ENCODE results near the gene KRTAP4-4. TPM values are rescaled to one million over a fixed set of nuclear protein-coding genes. Genes with fewer than 3 reads are reported as not detected.
"Not testable (repeated sequence)": the region's sequence is repeated elsewhere in the genome, so short reads cannot be mapped to it uniquely, and the experiment has no call there.

Gene KRTAP4-4
- total RNA-seq, 1 donor from 2014 or later = not detected

DNA sequence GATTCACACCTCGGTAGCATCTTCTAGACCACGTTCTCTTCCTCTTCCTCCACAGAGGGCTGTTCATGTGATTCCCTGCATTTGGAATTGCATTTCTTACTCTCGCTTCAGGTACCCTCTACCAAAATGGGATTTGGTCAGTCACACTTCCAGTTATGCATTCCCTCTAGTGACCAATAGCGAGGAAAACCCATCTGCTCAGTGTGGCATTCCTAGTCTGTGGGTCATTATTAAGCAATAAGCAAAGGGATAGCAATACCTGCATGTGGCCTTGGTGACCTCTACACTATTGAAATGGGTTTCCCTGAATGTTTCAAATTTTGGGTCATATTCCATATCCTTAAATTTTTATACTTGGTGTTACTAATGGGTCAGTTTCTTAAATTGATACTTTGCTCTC is 10.5 kb downstream of the KRTAP4-4 start:
- intact Hi-C loops (cut with micrococcal nuclease) = no loop called here
- DNase-seq (no peak), ATAC-seq (no peak)

DNA sequence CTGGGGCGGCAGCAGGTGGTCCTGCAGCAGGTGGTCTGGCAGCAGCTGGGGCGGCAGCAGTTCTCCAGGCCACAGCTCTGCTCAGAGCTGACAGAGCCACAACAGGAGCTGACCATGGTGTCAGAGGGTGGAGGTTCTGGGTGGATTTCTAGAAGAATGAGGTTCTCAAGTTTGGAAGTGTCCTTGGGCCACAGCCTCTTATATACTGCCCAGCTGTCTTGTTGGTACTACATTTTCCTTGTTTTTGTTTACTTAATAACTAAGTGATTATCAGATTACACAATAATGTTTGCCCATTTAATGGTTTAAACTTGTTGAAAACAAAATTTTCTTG is 10.9 kb downstream of the KRTAP4-4 start, which contains the start of gene KRTAP4-5:
Gene KRTAP4-5, minus strand, starts transcription at position 174 of the 334 bp plus-strand sequence. Its CDS starts 58 bp downstream, at position 116.
- DNase-seq = no peak
- intact Hi-C loops (cut with micrococcal nuclease) = no loop called here

GRCh38 chr17:41148971-41149651 is 11.4 kb downstream of the KRTAP4-4 start:
- intact Hi-C loops (cut with micrococcal nuclease); ATAC-seq; DNase-seq: not testable (repeated sequence)

More for the DNA sequence above, 10.9 kb downstream of the KRTAP4-4 start, which contains the start of gene KRTAP4-5:
- no peak for ATAC-seq

- intact Hi-C loops (cut with micrococcal nuclease) = no loop called here
- ATAC-seq (no peak), DNase-seq (no peak)
These were observed 12.9 kb downstream of the KRTAP4-4 start for GRCh38 chr17:41147531-41148204.

DNA sequence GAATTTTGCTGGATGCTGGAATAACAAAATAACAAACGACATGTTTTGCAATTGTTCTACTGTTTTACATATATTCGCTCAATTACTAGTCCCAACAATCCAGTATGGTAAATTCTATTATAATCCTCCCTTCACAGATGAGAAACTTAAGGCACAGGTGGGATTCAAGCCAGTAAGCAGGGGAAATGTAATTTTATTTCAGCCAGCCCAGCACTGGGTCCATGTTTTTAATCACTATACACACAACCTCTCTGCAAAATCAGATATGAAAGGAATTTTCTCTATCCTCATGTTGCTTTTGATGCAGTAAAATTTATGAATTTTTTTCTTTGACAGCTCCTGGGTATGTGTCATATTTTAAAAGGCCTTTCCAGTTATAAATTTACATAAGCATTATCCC is 15.3 kb downstream of the KRTAP4-4 start:
- DNase-seq (no peak), ATAC-seq (no peak)
- intact Hi-C loops (cut with micrococcal nuclease) = no loop called here

DNA sequence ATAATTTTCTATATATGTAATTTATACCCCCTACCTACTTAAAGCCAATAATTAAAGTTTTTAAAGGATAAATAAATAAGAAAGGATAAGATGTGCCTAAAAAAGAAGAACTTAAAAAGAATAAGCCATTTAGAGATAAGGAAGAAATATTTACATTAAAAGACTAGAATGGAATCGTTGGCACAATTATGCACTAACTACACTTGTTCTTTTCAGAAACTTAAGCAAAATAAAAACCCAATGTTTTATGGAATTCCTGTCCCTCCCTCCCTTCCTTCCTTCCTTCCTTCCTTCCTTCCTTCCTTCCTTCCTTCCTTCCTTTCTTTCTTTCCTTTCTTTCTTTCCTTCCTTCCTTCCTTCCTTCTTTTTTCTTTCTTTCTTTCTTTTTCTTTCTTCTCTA is 15.7 kb downstream of the KRTAP4-4 start:
- DNase-seq (no peak), ATAC-seq (no peak)
- intact Hi-C loops (cut with micrococcal nuclease) = no loop called here

DNA sequence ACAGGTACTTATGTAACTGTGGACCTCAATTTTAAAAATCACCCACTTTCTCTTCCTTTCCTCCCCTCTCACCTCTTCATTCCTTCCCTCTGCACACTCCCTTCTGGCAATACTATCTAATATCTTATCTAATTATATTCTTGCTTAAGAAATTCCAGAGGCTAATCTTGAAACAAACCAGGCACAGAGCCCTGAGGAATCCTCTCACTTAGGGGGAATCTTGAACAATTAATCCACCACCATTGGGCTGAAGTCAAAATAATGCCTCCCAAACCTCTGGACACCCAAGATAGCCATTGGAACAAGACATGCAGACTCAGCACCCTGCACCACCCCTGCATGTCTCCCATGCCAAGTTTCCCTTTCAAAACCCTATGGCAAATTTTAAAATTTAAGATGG is 19.2 kb downstream of the KRTAP4-4 start:
- ATAC-seq (no peak), DNase-seq (no peak)
- intact Hi-C loops (cut with micrococcal nuclease) = no loop called here

- intact Hi-C loops (cut with micrococcal nuclease) = no loop called here
- no peak for ATAC-seq
These were observed 20.0 kb downstream of the KRTAP4-4 start, which contains the start of gene KRTAP4-6 for GRCh38 chr17:41140360-41141131. Gene KRTAP4-6, minus strand, starts transcription at chr17:41140544. Its CDS starts 57 bp downstream, at chr17:41140487.

DNA sequence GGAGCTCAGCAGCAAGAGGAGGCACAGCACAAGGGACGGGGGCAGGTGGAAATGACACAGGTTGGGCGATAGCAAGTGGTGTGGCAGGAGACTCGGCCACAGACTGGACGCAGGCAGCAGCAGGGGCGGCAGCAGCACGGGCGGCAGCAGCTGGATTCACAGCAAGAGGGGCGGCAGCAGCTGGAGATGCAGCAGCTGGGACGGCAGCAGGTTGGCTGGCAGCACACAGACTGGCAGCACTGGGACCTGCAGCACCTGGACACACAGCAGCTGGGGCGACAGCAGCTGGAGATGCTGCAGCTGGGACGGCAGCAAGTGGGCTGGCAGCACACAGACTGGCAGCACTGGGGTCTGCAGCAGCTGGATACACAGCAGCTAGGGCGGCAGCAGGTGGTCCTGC is 20.7 kb downstream of the KRTAP4-4 start:
- DNase-seq; intact Hi-C loops (cut with micrococcal nuclease); ATAC-seq: not testable (repeated sequence)

More at GRCh38 chr17:41140360-41141131, 20.0 kb downstream of the KRTAP4-4 start, which contains the start of gene KRTAP4-6:
- DNase-seq = no peak

- DNase-seq = no peak
- intact Hi-C loops (cut with micrococcal nuclease) = no loop called here
- ATAC-seq = no peak
These were observed 26.4 kb downstream of the KRTAP4-4 start for GRCh38 chr17:41133880-41134735.

DNA sequence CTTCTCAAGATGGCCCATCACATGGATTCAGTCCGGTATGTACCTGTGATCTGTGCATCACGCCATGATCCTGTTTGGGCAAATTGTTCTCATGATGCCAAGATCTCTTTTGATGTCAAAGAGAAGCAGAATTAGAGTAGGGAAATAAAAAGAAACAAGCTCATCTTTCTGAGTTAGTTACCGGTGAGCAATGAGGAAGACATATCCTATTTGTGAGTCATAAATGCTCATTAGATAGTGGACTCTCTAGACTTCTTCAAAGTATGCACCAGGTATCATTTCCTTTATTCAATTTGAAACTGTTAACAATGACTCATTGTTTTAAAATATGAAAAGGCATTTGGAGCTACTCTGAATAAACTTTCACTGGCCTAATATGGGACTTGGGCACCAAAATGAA is 28.6 kb downstream of the KRTAP4-4 start:
- intact Hi-C loops (cut with micrococcal nuclease) = no loop called here
- no peak for DNase-seq
- ATAC-seq = no peak

DNA sequence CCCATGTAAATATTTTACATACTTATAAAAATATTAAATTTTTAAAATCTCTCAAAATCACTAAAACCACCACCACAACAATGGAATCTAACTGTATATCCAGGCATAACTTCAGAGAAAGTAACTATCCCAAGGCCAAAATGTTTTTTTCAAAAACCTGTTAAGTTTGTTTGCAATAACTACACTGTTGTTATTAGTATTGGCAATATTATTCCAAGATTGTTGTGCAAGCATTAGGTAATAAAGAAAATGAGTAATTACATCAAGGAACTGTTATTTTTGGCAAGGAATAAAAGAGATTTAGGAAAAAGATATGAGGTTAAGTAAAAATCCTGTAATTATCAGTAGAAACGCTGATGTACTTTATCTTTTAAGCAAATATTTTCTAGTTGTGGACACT is 33.2 kb downstream of the KRTAP4-4 start:
- DNase-seq (no peak), ATAC-seq (no peak)
- intact Hi-C loops (cut with micrococcal nuclease) = no loop called here

- no peak for ATAC-seq
- DNase-seq = no peak
- intact Hi-C loops (cut with micrococcal nuclease) = no loop called here
These were observed 34.1 kb downstream of the KRTAP4-4 start for GRCh38 chr17:41126412-41126811.

DNA sequence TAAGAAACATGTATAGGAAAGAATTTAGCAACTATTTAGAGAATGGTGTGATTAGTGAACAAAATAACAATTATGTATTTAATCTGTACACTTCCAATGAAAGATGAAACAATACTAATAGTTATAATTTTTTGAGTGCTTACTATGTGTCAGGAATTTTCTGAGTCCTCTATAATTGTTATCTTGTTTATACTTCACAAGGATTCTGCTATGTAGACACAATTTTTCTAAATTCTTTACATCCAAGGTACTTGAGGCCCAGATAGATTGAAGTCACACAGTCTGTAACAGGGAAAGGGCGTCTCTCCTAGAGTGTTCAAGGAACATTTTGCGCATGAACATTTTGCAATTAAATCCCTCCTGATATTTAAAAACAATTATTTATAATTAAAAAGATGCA is 35.5 kb downstream of the KRTAP4-4 start:
- ATAC-seq (no peak), DNase-seq (no peak)
- intact Hi-C loops (cut with micrococcal nuclease) = no loop called here

DNA sequence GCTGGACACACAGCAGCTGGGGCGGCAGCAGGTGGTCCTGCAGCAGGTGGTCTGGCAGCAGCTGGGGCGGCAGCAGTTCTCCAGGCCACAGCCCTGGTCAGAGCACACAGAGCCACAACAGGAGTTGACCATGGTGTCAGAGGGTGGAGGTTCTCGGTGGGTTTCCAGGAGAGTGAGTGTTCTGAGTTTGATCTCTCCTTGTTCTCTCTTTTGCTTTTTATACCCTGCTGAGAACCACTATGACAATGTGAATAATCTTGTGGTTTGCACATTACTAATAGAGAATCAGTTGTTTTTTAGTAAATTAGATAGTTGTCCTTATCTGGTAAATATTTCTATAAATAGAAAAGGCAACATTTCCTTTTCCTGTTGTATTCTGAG is 36.6 kb downstream of the KRTAP4-4 start, which contains the start of gene KRTAP4-12:
Gene KRTAP4-12, minus strand, starts transcription at position 192 of the 381 bp plus-strand sequence. Its CDS starts 60 bp downstream, at position 132.
- intact Hi-C loops (cut with micrococcal nuclease); ATAC-seq; DNase-seq: not testable (repeated sequence)

DNA sequence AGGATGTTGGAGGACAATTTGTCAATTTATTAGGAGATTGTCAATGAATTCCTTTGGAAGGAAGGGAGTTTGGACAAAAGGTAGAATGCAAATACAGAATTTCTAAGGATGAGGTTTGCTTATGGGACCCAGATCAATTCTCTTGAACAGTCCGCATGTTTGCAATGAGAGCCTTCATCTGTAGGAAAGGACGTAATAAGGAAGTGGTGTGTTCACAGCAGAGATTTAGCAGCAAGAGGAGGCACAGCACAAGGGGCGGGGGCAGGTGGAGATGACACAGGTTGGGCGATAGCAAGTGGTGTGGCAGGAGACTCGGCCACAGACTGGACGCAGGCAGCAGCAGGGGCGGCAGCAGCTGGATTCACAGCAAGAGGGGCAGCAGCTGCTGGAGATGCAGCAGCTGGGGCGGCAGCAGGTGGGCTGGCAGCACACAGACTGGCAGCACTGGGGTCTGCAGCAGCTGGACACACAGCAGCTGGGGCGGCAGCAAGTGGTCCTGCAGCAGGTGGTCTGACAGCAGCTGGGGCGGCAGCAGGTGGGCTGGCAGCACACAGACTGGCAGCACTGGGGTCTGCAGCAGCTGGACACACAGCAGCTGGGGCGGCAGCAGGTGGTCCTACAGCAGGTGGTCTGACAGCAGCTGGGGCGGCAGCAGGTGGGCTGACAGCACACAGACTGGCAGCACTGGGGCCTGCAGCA is 37.1 kb downstream of the KRTAP4-4 start:
- ATAC-seq = not testable (repeated sequence)

GRCh38 chr17:41121742-41122141 is 38.8 kb downstream of the KRTAP4-4 start:
- ATAC-seq (no peak), DNase-seq (no peak)
- intact Hi-C loops (cut with micrococcal nuclease) = no loop called here

More for the DNA sequence above, 37.1 kb downstream of the KRTAP4-4 start:
- intact Hi-C loops (cut with micrococcal nuclease); DNase-seq: not testable (repeated sequence)

Measured in left ventricle myocardium superior (tissue), 1 donor.